Heart left ventricle (tissue), 16 donors: ENCODE results near the gene ZNF687. TPM values are rescaled to one million over a fixed set of nuclear protein-coding genes. Genes with fewer than 3 reads are reported as not detected.

Source experiments
- ATAC-seq, 4 donors: fragments of 200-7000 bp; cut with Tn5 transposase; one replicate each; pipeline ENCODE4 v1.9.1; 2020 to 2022; ENCODE audit warnings: moderate library complexity in 4 of 4, mild to moderate bottlenecking in 3 of 4, moderate number of reproducible peaks in 1 of 4
- DNase-seq, 5 donors: peaks; one replicate each; pipeline ENCODE4 v3.0.0-alpha.2; 2020
- H3K27ac ChIP-seq, 12 donors: fragments of 200-600 bp; sonication (generic) in 4 of 12; one replicate each; pipeline versions ENCODE4 v1.5.0 to v1.8.0; 2016 to 2022; ENCODE audit warnings: mild to moderate bottlenecking in 2 of 12
- H3K27me3 ChIP-seq, 9 donors: fragments of 200-600 bp; sonication (generic) in 2 of 9; one replicate each; pipeline versions ENCODE4 v1.5.1 to v1.8.0; 2016 to 2022; ENCODE audit warnings: mild to moderate bottlenecking in 3 of 9
- H3K36me3 ChIP-seq, 9 donors: fragments of 200-600 bp; sonication (generic) in 2 of 9; one replicate each; pipeline versions ENCODE4 v1.5.0 to v1.8.0; 2018 to 2022; ENCODE audit warnings: mild to moderate bottlenecking in 2 of 9
- H3K4me1 ChIP-seq, 12 donors: fragments of 200-600 bp; sonication (generic) in 4 of 12; one replicate each; pipeline versions ENCODE4 v1.5.0 to v1.8.0; 2016 to 2022; ENCODE audit warnings: mild to moderate bottlenecking in 3 of 12
- H3K4me3 ChIP-seq, 12 donors: fragments of 200-600 bp; sonication (generic) in 4 of 12; one replicate each; pipeline versions ENCODE4 v1.5.0 to v1.8.0; 2017 to 2022; ENCODE audit warnings: mild to moderate bottlenecking in 9 of 12, moderate library complexity in 4 of 12
- H3K9me3 ChIP-seq, 12 donors: fragments of 200-600 bp; sonication (generic) in 4 of 12; one replicate each; pipeline versions ENCODE4 v1.5.0 to v1.8.0; 2016 to 2022; ENCODE audit warnings: mild to moderate bottlenecking in 1 of 12
- POLR2A ChIP-seq, 2 donors: fragments of 450-650 bp; IDR thresholded peaks; one replicate each; pipeline ENCODE4 v1.6.1; 2017; ENCODE audit warnings: antibody characterized with exemption in 2 of 2, mild to moderate bottlenecking in 2 of 2, moderate library complexity in 2 of 2
- WGBS, 4 donors: extraction: QIAGEN DNeasy Blood & Tissue Kit in 2 of 4; methylation state at CpG; one replicate each; pipeline versions ENCODE4 v1.1.5 to v1.1.7; 2013 to 2018; 5-methylcytosine and 5-hydroxymethylcytosine counted together
- intact Hi-C, 10 donors: fragments of 100-400 bp; cut with DNase I; formaldehyde crosslinking; loops; one replicate each; pipeline versions ENCODE4 v1.11.1 to v1.14.2; 2022
- polyA plus RNA-seq, 2 donors: library from polyadenylated mRNA; stranded (reverse); fragments of 200-250 nt; gene quantifications; one replicate each; pipeline ENCODE4 v1.2.3, GENCODE V29; 2013
- total RNA-seq, 9 donors: library from RNA; depleted of rRNA in 2 of 9; stranded (reverse); fragments of >200 nt in 2 of 9; fragmentation: NEBNext Ultra II Directional in 3 of 9; extraction: Animal tissue kit (Norgen Biotek cat#: 25700) in 3 of 9; gene quantifications; one replicate each; pipeline versions ENCODE4 v1.1.0 to v1.2.4, GENCODE V29; 2016 to 2023
- TF ChIP-seq, protein P1 (sequence below), 12 donors: fragments of 200-600 bp; sonication (generic) in 4 of 12; IDR thresholded peaks; one replicate each; pipeline versions ENCODE4 v1.5.0 to v1.8.0; 2018 to 2022; ENCODE audit warnings: antibody characterized with exemption in 12 of 12, mild to moderate bottlenecking in 5 of 12
- donor health status: ischemic (EF 13 %, LVEDD 7.1; RV severe dilation, severe dysfunction).
- donor health status: healthy with polysubstance abuse.
- donor health status: DM: no; HTN: yes; CAD: no.
- donor health status: DM: no; HTN: no; CAD: no.
- donor health status: ischemic (EF 25% LVEDD 6.9; RV normal size, moderate dysfunction).
- donor health status: ischemic (EF 25% LVEDD 5.7; RV mildly dilated, moderate dysfunction).
- donor health status: healthy.
- donor health status: DM: yes; HTN: yes; CAD: no.
- donor health status: ischemic (EF 35%, LVEDD 5.7; RV mildly dilated, moderate dysfunction).
- donor health status: nonischemic (EF 11% LVEDD 7.7; RV severe dilation, severe dysfunction).
- donor health status: DM: yes; HTN: yes; CAD: no.
- donor health status: PGD.
- donor health status: ischemic (EF 29% LVEDD 5.4; RV normal size, mild dysfunction).
- donor health status: nonischemic (EF 23%, LVEDD 6.1; RV moderate dilation, normal function).

The ZNF687 gene
- total and polyA plus RNA-seq, 11 donors, result 6.9 to 30.3 (median 13.4) TPM

DNA sequence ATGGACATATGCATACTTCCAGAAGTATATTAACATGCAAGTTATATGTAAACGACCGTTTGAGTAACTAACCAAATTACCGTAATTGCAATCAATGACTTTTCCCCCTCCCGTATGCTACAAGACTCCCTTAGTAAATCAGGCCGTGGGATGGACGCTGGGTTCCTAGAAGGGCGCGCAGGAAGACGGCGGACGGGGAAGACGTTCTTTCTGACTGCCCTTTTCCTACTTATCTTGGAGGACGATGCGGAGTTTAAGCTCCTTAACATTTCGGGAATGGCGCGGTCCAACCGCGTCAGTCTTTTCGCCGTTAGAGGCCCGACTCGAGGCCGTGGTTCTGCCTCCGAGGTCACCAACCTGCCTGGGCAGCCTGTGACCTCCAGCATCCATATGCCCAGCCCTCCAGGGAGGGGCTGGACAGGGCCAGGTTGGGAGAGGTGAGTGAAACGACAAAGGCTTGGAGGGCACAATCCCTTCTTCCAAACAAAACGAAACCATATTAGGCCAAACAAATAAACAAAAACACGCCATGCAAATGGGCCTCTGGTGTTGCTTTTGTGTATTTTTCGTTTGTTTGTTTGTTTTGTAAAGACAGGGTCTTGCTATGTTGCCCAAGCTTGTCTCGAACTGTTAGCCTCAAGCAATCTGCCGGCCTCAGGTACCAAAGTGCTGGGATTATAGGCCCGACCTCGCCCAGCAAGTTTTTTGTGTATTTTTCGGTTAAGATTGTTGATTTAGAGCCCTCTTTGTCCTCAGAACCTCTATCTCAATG is 46.0 kb downstream of the ZNF687 start:
- peak overlapping the region; percentile 70 to 95 (median 86) for H3K4me3 ChIP-seq
- peak in 2 of 5 donors; percentile 25 to 35 for DNase-seq
- TF ChIP-seq, protein P1, sequence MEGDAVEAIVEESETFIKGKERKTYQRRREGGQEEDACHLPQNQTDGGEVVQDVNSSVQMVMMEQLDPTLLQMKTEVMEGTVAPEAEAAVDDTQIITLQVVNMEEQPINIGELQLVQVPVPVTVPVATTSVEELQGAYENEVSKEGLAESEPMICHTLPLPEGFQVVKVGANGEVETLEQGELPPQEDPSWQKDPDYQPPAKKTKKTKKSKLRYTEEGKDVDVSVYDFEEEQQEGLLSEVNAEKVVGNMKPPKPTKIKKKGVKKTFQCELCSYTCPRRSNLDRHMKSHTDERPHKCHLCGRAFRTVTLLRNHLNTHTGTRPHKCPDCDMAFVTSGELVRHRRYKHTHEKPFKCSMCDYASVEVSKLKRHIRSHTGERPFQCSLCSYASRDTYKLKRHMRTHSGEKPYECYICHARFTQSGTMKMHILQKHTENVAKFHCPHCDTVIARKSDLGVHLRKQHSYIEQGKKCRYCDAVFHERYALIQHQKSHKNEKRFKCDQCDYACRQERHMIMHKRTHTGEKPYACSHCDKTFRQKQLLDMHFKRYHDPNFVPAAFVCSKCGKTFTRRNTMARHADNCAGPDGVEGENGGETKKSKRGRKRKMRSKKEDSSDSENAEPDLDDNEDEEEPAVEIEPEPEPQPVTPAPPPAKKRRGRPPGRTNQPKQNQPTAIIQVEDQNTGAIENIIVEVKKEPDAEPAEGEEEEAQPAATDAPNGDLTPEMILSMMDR (IDR thresholded peaks at IDR 0.05), result no peak
- no peak for TF ChIP-seq POLR2A (IDR thresholded peaks at IDR 0.05)
- peak overlapping the region; percentile 82 to 99 (median 96) for H3K27ac ChIP-seq
- no peaks in the 10 kb centered on the region for H3K27me3 ChIP-seq
- WGBS, 4 donors, result 18 to 27% (median 19%) methylated on average over 30 to 34 of the region's 34 CpGs
- ATAC-seq, result peak; percentile 14 to 30 (median 28)
- peaks cover 0 to 38% (median 24%) of the 10 kb centered on the region in 12 donors for H3K4me1 ChIP-seq
- H3K36me3 ChIP-seq, result peaks cover 0 to 29% (median 17%) of the 10 kb centered on the region in 9 donors
- H3K9me3 ChIP-seq, result no peaks in the 10 kb centered on the region
- intact Hi-C loops, result loop anchor here in 3 of 10 donors (1.0 to 5.0 kb wide), 5 partner anchors 13 to 71 kb away; partner anchors contain the start of genes PSMB4 (in 2 of the 3) and ZNF687 (in 1 of the 3)

DNA sequence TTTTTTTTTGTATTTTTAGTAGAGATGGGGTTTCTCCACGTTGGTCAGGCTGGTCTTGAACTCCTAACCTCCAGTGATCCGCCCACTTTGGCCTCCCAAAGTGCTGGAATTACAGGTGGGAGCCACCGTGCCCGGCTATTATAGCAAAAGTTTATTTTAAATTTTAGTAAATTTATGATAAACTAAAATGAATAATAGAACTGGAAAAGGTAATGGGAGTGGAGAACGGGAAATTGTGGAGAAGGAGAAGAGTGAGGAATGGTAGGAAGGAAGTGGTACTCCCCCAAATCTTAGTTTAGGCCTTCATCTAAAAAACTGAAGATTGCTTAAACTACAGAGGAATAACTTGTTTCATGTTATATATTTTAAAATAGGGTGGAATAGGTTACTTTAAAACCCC is 52.7 kb downstream of the ZNF687 start:
- TF ChIP-seq POLR2A (IDR thresholded peaks at IDR 0.05), result no peak
- TF ChIP-seq, protein P1 (IDR thresholded peaks at IDR 0.05), result no peak
- Histone ChIP-seq H3K4me1 (no peaks in the 10 kb centered on the region), H3K27ac (no peak overlapping the region), H3K36me3 (no peaks in the 10 kb centered on the region), H3K27me3 (no peaks in the 10 kb centered on the region), H3K9me3 (no peaks in the 10 kb centered on the region), H3K4me3 (no peak overlapping the region)
- intact Hi-C loops, result loop anchor here in 1 of 10 donors (10.0 kb wide), 1 partner anchor 140 kb away; the partner anchor contains the start of genes PIP5K1A and VPS72
- 86 to 90% (median 87%) methylated on average over 5 of the region's 5 CpGs for WGBS, 4 donors
- ATAC-seq (no peak), DNase-seq (no peak)

DNA sequence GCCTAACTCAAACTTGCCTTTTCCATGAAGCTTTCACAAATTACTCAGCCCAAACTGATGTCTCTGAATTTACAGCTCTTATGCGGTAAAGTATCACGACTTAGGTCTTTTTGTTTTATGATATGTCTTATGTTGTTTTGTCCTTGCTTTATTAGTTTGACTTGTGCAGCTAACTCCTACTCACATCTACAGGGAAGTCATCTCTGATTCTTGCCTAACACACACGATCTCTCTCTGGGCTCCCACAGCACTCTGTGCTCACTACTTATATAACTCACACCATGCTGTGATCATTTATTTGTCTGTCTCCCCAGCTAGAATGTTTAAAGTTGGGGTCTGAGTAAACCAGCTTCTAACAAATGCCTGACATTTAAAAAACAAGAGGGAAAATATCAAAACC is 54.5 kb downstream of the ZNF687 start:
- 93 to 97% (median 95%) methylated on average over 3 of the region's 3 CpGs for WGBS, 4 donors

More for the DNA sequence above, 54.5 kb downstream of the ZNF687 start:
- intact Hi-C loops, result loop anchor here in 1 of 10 donors (10.0 kb wide), 1 partner anchor 142 kb away; the partner anchor contains the start of genes PIP5K1A and VPS72
- no peak for DNase-seq
- Histone ChIP-seq H3K27ac (no peak overlapping the region), H3K4me3 (no peak overlapping the region), H3K36me3 (peaks cover 0 to 3% (median 0%) of the 10 kb centered on the region in 9 donors), H3K27me3 (no peaks in the 10 kb centered on the region), H3K9me3 (no peaks in the 10 kb centered on the region), H3K4me1 (peaks cover 0 to 8% (median 3%) of the 10 kb centered on the region in 12 donors)
- no peak for ATAC-seq
- TF ChIP-seq, protein P1 (IDR thresholded peaks at IDR 0.05), result no peak
- no peak for TF ChIP-seq POLR2A (IDR thresholded peaks at IDR 0.05)
